ENCODE data around the gene NLRP1. TPM values are rescaled to one million over a fixed set of nuclear protein-coding genes. Genes with fewer than 3 reads are reported as not detected.

NLRP1 gene
- total RNA-seq, 2 experiments from 2014 or later = 44.5 to 46.1 TPM

DNA sequence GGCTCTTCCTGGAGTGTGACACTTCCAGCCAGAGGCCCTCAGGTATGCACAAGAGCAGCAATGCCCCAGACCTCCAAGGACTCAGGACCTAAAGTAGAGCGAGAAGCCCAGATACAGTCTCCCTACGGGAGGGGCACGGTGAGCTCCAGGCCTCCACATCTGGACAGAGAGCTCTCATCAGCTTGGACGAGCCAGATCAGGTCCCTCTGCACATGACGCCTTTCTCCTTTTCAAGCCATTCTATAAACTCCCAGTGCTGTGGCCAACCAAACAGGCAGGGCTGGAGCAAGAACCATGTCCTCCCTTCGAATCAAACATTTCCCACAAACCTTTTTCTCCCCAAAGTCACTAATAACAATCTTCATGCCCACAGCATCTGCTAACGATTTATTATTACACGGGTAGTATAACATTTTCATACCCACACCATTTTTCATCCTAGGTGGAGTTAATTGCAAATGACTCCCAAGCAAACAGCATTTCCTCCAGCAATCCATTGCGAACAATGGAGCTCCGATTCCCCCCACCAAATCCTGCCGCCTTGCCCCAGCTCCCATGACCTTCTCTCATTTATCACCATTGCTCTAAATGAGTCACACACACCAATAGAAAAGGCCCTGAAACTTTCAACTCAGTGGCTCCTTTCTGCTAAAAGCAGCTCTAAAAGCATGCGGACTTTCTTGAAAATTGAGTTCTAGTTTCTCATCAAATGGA, 24.2 kb upstream of the NLRP1 start:
- ATAC-seq (no peak), DNase-seq (no peak)
- no peak overlapping the region for H3K27ac Mint-ChIP-seq
- CTCF ChIA-PET = no interaction called here
- H3K9me3 Mint-ChIP-seq (ENCODE audit: insufficient read depth) = no peaks in the 10 kb centered on the region
- no peaks in the 10 kb centered on the region for H3K4me1 Mint-ChIP-seq (ENCODE audit: low read depth)
- H3K36me3 Mint-ChIP-seq (ENCODE audit: low read depth) = no peaks in the 10 kb centered on the region
- POLR2A ChIA-PET = no interaction called here
- no peak overlapping the region for H3K4me3 Mint-ChIP-seq
- H3K27me3 Mint-ChIP-seq (ENCODE audit: low read depth) = peaks cover 16% of the 10 kb centered on the region

- Mint-ChIP-seq H3K27ac (no peak overlapping the region), H3K9me3 (ENCODE audit: insufficient read depth) (no peaks in the 10 kb centered on the region), H3K4me1 (ENCODE audit: low read depth) (no peaks in the 10 kb centered on the region), H3K4me3 (no peak overlapping the region), H3K36me3 (ENCODE audit: low read depth) (no peaks in the 10 kb centered on the region), H3K27me3 (ENCODE audit: low read depth) (peaks cover 16% of the 10 kb centered on the region)
- no peak for ATAC-seq
- no peak for DNase-seq
- ChIA-PET CTCF (no interaction called here), POLR2A (no interaction called here)
These were observed 23.6 kb upstream of the NLRP1 start for GRCh38 chr17:5607946-5608345.

DNA sequence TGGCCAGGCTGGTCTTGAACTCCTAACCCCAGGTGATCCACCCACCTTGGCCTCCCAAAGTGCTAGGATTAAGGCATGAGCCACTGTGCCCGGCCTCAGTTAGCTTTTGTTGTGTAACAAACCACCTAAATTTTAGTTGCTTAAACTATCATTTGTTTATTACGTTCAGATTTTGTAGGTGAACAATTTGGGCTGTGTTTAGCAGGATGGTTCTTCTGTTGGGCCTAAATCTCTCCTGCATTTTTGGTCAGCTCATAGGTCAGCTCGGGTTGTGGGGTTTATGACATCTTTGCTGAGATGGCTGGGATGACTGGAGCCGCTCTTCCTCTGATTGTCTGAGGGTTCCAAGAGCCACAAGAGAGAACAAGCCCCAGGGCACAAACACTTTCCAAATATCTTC, 21.1 kb upstream of the NLRP1 start:
- ChIA-PET CTCF (no interaction called here), POLR2A (no interaction called here)
- H3K36me3 Mint-ChIP-seq (ENCODE audit: low read depth) = no peaks in the 10 kb centered on the region

GRCh38 chr17:5600041-5600440, 15.7 kb upstream of the NLRP1 start:
- Mint-ChIP-seq H3K4me1 (ENCODE audit: low read depth) (no peaks in the 10 kb centered on the region), H3K36me3 (ENCODE audit: low read depth) (no peaks in the 10 kb centered on the region), H3K27ac (no peak overlapping the region), H3K4me3 (no peak overlapping the region), H3K27me3 (ENCODE audit: low read depth) (peaks cover 37% of the 10 kb centered on the region), H3K9me3 (ENCODE audit: insufficient read depth) (no peaks in the 10 kb centered on the region)
- DNase-seq (no peak), ATAC-seq (no peak)
- ChIA-PET POLR2A (no interaction called here), CTCF (interaction anchor here (1.2 kb wide), 1 partner anchor 8 kb away, joined by 3 read pairs; no protein-coding TSS in a partner anchor)

More for the DNA sequence above, 21.1 kb upstream of the NLRP1 start:
- ATAC-seq (no peak), DNase-seq (no peak)
- Mint-ChIP-seq H3K9me3 (ENCODE audit: insufficient read depth) (no peaks in the 10 kb centered on the region), H3K4me3 (no peak overlapping the region), H3K27me3 (ENCODE audit: low read depth) (peaks cover 24% of the 10 kb centered on the region), H3K27ac (no peak overlapping the region), H3K4me1 (ENCODE audit: low read depth) (no peaks in the 10 kb centered on the region)

- no peak for DNase-seq
- H3K27ac Mint-ChIP-seq = no peak overlapping the region
- POLR2A ChIA-PET = no interaction called here
- no peaks in the 10 kb centered on the region for H3K9me3 Mint-ChIP-seq (ENCODE audit: insufficient read depth)
- no peaks in the 10 kb centered on the region for H3K36me3 Mint-ChIP-seq (ENCODE audit: low read depth)
- no peak overlapping the region for H3K4me3 Mint-ChIP-seq
- CTCF ChIA-PET = no interaction called here
- H3K27me3 Mint-ChIP-seq (ENCODE audit: low read depth) = peaks cover 41% of the 10 kb centered on the region
- no peak for ATAC-seq
- H3K4me1 Mint-ChIP-seq (ENCODE audit: low read depth) = no peaks in the 10 kb centered on the region
These were observed 14.1 kb upstream of the NLRP1 start for GRCh38 chr17:5598457-5598856.

DNA sequence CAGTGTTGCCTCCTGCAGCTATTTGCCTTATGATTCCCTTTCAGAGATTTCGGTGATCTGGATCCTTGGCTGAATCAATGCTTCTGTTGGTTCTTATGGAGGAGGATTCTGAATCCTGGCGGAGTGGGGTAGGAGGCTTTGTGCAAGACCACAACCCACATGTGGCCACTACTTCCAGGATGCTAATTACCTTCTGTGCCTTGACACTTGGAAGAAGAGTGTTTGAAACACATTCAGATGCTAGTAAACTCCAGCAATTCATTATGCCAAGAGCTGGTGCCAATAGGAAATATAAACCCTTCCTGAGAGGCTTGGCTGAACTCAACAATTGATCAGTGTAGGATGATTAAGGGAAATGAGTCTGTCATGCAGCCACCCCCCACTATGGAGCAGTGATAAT, 12.1 kb upstream of the NLRP1 start:
- ChIA-PET POLR2A (interaction anchor here (0.6 kb wide), 1 partner anchor 1982 kb away, joined by 3 read pairs; no protein-coding TSS in a partner anchor), CTCF (interaction anchor here (1.6 kb wide), 1 partner anchor 816 kb away, joined by 4 read pairs; no protein-coding TSS in a partner anchor)
- DNase-seq = no peak
- peaks cover 32% of the 10 kb centered on the region for H3K27me3 Mint-ChIP-seq (ENCODE audit: low read depth)
- no peak overlapping the region for H3K27ac Mint-ChIP-seq
- H3K9me3 Mint-ChIP-seq (ENCODE audit: insufficient read depth) = no peaks in the 10 kb centered on the region
- H3K4me3 Mint-ChIP-seq = no peak overlapping the region
- H3K4me1 Mint-ChIP-seq (ENCODE audit: low read depth) = no peaks in the 10 kb centered on the region
- no peak for ATAC-seq
- H3K36me3 Mint-ChIP-seq (ENCODE audit: low read depth) = no peaks in the 10 kb centered on the region

DNA sequence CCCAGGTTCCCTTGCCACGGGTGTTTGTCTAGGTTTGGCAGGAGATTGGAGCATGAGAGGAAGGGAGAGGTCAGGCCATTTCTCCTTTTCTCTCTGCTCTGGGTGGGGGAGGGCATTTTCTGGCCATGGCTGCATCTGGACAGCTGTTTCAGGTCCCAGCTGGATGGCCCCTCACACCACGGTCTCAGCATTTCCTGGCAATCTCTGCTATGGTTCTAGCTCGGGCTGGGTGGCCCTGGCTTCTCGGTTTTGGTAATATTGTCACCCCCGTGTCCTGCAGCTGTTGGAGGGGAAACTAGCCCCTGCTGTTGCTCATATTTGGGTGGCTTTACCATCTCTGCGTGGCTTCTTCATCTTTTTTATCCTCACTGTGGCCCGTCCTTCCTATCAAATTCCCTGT, 11.5 kb upstream of the NLRP1 start:
- Mint-ChIP-seq H3K27ac (no peak overlapping the region), H3K4me3 (no peak overlapping the region), H3K9me3 (ENCODE audit: insufficient read depth) (no peaks in the 10 kb centered on the region), H3K4me1 (ENCODE audit: low read depth) (no peaks in the 10 kb centered on the region), H3K27me3 (ENCODE audit: low read depth) (peaks cover 31% of the 10 kb centered on the region), H3K36me3 (ENCODE audit: low read depth) (no peaks in the 10 kb centered on the region)
- no peak for DNase-seq
- ChIA-PET POLR2A (no interaction called here), CTCF (interaction anchor here (0.9 to 1.6 kb wide), 2 partner anchors 816 to 840 kb away, joined by 4 to 5 read pairs; no protein-coding TSS in a partner anchor)
- no peak for ATAC-seq

DNA sequence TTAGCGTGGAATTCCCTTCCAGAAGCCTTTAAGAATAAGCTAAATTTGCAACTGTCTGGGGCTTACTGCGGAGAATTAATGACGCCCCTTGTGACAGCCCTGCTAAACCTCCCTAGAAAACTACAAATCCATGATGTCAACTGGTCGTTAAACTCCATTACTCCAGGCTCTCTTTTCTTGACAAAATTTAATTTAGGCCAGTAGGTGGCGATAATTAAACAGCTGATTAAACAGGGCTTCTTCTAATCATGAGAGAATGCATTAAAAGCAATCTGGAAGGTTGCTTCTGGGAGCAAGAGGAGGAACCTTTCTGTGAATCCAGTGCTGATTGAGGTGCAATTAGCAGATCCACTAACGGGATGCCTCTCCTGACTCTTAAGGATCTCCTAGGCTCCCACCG, 8.1 kb upstream of the NLRP1 start:
- DNase-seq (no peak), ATAC-seq (peak; percentile 38)
- Mint-ChIP-seq H3K27ac (no peak overlapping the region), H3K9me3 (ENCODE audit: insufficient read depth) (no peaks in the 10 kb centered on the region), H3K36me3 (ENCODE audit: low read depth) (no peaks in the 10 kb centered on the region), H3K4me1 (ENCODE audit: low read depth) (peaks cover under 1% of the 10 kb centered on the region), H3K4me3 (no peak overlapping the region), H3K27me3 (ENCODE audit: low read depth) (peaks cover 20% of the 10 kb centered on the region)
- CTCF ChIA-PET = interaction anchor here (0.6 to 3.8 kb wide), 17 partner anchors 8 to 1014 kb away, joined by 3 to 20 read pairs (median 4); partner anchors contain the start of gene AIPL1
- POLR2A ChIA-PET = interaction anchor here (1.1 kb wide), 1 partner anchor 10 kb away, joined by 3 read pairs; no protein-coding TSS in a partner anchor

- no peak for ATAC-seq
- Mint-ChIP-seq H3K27me3 (ENCODE audit: low read depth) (peaks cover 20% of the 10 kb centered on the region), H3K4me1 (ENCODE audit: low read depth) (peaks cover 5% of the 10 kb centered on the region), H3K36me3 (ENCODE audit: low read depth) (no peaks in the 10 kb centered on the region), H3K27ac (no peak overlapping the region), H3K9me3 (ENCODE audit: insufficient read depth) (no peaks in the 10 kb centered on the region), H3K4me3 (no peak overlapping the region)
- CTCF ChIA-PET = interaction anchor here (0.6 to 3.8 kb wide), 17 partner anchors 9 to 1015 kb away, joined by 3 to 20 read pairs (median 4); partner anchors contain the start of gene AIPL1
- POLR2A ChIA-PET = interaction anchor here (1.1 kb wide), 1 partner anchor 10 kb away, joined by 3 read pairs; no protein-coding TSS in a partner anchor
- DNase-seq = no peak
These were observed 7.7 kb upstream of the NLRP1 start for GRCh38 chr17:5591966-5592365.

DNA sequence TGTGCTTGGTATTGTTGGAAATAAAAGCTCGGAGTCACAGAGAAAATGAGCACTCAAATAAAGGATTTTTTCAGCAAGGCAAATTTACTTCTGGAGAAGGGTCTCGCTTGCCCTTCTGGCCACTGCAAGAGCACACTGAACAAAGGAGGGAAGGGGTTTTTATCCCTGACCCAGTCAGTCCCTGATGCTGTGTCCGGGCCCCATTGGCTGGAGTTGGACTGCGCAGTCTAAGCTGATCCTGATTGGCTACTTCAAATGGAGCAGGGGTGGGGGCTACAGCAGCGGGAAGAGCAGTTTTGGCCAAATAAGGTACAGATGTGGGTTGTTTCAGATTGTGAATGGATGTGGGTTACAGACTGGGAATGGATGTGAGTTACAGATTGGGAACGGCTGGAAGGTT, 4.3 kb upstream of the NLRP1 start:
- Mint-ChIP-seq H3K9me3 (ENCODE audit: insufficient read depth) (no peaks in the 10 kb centered on the region), H3K27me3 (ENCODE audit: low read depth) (peaks cover 8% of the 10 kb centered on the region), H3K36me3 (ENCODE audit: low read depth) (peaks cover 6% of the 10 kb centered on the region), H3K27ac (no peak overlapping the region), H3K4me3 (no peak overlapping the region), H3K4me1 (ENCODE audit: low read depth) (peaks cover 24% of the 10 kb centered on the region)
- ATAC-seq (no peak), DNase-seq (no peak)
- ChIA-PET CTCF (interaction anchor here (0.6 to 1.9 kb wide), 6 partner anchors 116 to 848 kb away, joined by 3 to 16 read pairs (median 4); no protein-coding TSS in a partner anchor), POLR2A (no interaction called here)

DNA sequence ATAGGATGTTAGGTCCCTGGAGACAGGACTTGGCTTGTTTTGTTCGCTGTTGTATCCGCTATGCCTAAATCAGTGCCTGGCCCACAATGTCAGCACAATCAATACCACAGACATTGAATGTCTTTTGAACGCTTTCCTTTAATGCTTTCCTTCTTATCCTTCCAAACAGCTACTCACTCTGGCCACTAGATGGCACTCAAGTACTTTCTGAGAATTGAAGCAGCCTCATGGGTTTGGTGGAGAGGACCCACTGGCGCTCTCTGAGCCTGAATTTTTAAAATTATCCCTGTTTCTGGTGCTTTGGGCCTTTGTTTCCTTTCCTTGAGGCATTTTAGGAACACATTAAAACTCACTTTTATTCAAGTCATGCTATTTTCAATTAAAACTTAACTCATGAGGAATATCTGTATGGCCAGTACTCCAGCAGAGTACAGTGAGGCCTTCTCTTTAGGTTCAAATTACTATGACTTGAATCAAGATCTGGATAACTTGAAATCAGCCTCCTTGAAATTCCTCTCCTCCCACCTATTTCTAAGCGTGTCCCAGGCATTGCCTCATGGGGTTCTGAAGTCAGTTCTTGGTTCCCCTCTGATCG, 3.2 kb upstream of the NLRP1 start:
- CTCF ChIA-PET = interaction anchor here (0.7 to 1.9 kb wide), 6 partner anchors 119 to 837 kb away, joined by 3 to 16 read pairs (median 3); no protein-coding TSS in a partner anchor

More for the DNA sequence above, 3.2 kb upstream of the NLRP1 start:
- H3K36me3 Mint-ChIP-seq (ENCODE audit: low read depth) = peaks cover 13% of the 10 kb centered on the region
- no peaks in the 10 kb centered on the region for H3K9me3 Mint-ChIP-seq (ENCODE audit: insufficient read depth)
- peak; percentile 73 for DNase-seq
- peaks cover 8% of the 10 kb centered on the region for H3K27me3 Mint-ChIP-seq (ENCODE audit: low read depth)
- H3K27ac Mint-ChIP-seq = peak overlapping the region; percentile 20
- POLR2A ChIA-PET = no interaction called here
- H3K4me1 Mint-ChIP-seq (ENCODE audit: low read depth) = peaks cover 32% of the 10 kb centered on the region
- no peak for ATAC-seq
- no peak overlapping the region for H3K4me3 Mint-ChIP-seq
